ENCODE data around the gene SLC6A11.

The SLC6A11 gene

GRCh38 chr3:10816019-10816862 lies at the start of gene SLC6A11:
SLC6A11 (plus strand) TSS chr3:10816228; CDS start chr3:10816266, 38 bp downstream.
- Histone ChIP-seq H3K27ac (peak within 1 kb of the TSS; percentile 36; the same call in 1 of the 2 replicates), H3K4me3 (ENCODE audit: low read depth, low read length) (peak within 1 kb of the TSS; percentile 7), H3K27me3 (ENCODE audit: insufficient read depth, low read depth, severe bottlenecking) (no peaks in the 10 kb centered on the region), H3K9me3 (ENCODE audit: severe bottlenecking) (no peaks in the 10 kb centered on the region), H3K36me3 (no peaks in the 10 kb centered on the region; the same call in 1 of the 2 replicates)
- DNase-seq, result peak; percentile 46
- no peak for TF ChIP-seq CTCF (IDR thresholded peaks at IDR 0.05; ENCODE audit: low read depth, low read length)

GRCh38 chr3:10768708-10769394 lies 47.2 kb upstream of the SLC6A11 start:
- no peaks in the 10 kb centered on the region for H3K36me3 ChIP-seq
- TF ChIP-seq CTCF (IDR thresholded peaks at IDR 0.05; ENCODE audit: low read depth, low read length), result no peak
- DNase-seq, result no peak
- H3K9me3 ChIP-seq (ENCODE audit: severe bottlenecking), result peaks cover 2% of the 10 kb centered on the region
- no peaks in the 10 kb centered on the region for H3K27me3 ChIP-seq (ENCODE audit: insufficient read depth, low read depth, severe bottlenecking)
- H3K27ac ChIP-seq, result no peak overlapping the region
- no peak overlapping the region for H3K4me3 ChIP-seq (ENCODE audit: low read depth, low read length)

- peaks cover 2% of the 10 kb centered on the region for H3K9me3 ChIP-seq (ENCODE audit: severe bottlenecking)
- no peak overlapping the region for H3K27ac ChIP-seq
- no peaks in the 10 kb centered on the region for H3K36me3 ChIP-seq
- H3K4me3 ChIP-seq (ENCODE audit: low read depth, low read length), result no peak overlapping the region
- no peaks in the 10 kb centered on the region for H3K27me3 ChIP-seq (ENCODE audit: insufficient read depth, low read depth, severe bottlenecking)
- TF ChIP-seq CTCF (IDR thresholded peaks at IDR 0.05; ENCODE audit: low read depth, low read length), result no peak
- no peak for DNase-seq
Measured at GRCh38 chr3:10770547-10770946, 45.5 kb upstream of the SLC6A11 start.

- Histone ChIP-seq H3K36me3 (no peaks in the 10 kb centered on the region), H3K9me3 (ENCODE audit: severe bottlenecking) (peaks cover 2% of the 10 kb centered on the region), H3K27ac (no peak overlapping the region), H3K4me3 (ENCODE audit: low read depth, low read length) (no peak overlapping the region), H3K27me3 (ENCODE audit: insufficient read depth, low read depth, severe bottlenecking) (no peaks in the 10 kb centered on the region)
- no peak for DNase-seq
- no peak for TF ChIP-seq CTCF (IDR thresholded peaks at IDR 0.05; ENCODE audit: low read depth, low read length)
Measured at GRCh38 chr3:10770981-10771380, 45.0 kb upstream of the SLC6A11 start.

GRCh38 chr3:10771486-10772270 lies 44.4 kb upstream of the SLC6A11 start:
- peaks cover 2% of the 10 kb centered on the region for H3K9me3 ChIP-seq (ENCODE audit: severe bottlenecking)
- no peak overlapping the region for H3K27ac ChIP-seq
- no peaks in the 10 kb centered on the region for H3K27me3 ChIP-seq (ENCODE audit: insufficient read depth, low read depth, severe bottlenecking)
- TF ChIP-seq CTCF (IDR thresholded peaks at IDR 0.05; ENCODE audit: low read depth, low read length), result no peak
- no peak for DNase-seq
- H3K36me3 ChIP-seq, result no peaks in the 10 kb centered on the region
- H3K4me3 ChIP-seq (ENCODE audit: low read depth, low read length), result no peak overlapping the region
